Neuronal stem cell (in vitro differentiated cells): Measurements from ENCODE around the gene CYP3A4.

ENCODE experiments used
- DNase-seq: peaks from one replicate; pipeline ENCODE4 v3.0.0-alpha.2; 2013; ENCODE audit warnings: low spot score
- H2AFZ ChIP-seq: one replicate; pipeline ENCODE4 v1.6.1; 2013; ENCODE audit warnings: mild to moderate bottlenecking, low read length, inconsistent platforms
- H2AK5ac ChIP-seq: 2 replicates; pipeline ENCODE4 v1.6.1; 2013; ENCODE audit warnings: low read depth, mild to moderate bottlenecking, inconsistent platforms, low read length, moderate library complexity, mixed read lengths
- H2BK120ac ChIP-seq: 2 replicates; pipeline ENCODE4 v1.6.1; 2013; ENCODE audit warnings: low read depth, mild to moderate bottlenecking, inconsistent platforms, low read length, moderate library complexity, mixed read lengths
- H2BK12ac ChIP-seq: one replicate; pipeline ENCODE4 v1.6.1; 2013; ENCODE audit warnings: low read length, inconsistent platforms
- H2BK15ac ChIP-seq: 2 replicates; pipeline ENCODE4 v1.6.1; 2013; ENCODE audit warnings: mild to moderate bottlenecking, low read length, inconsistent platforms, mixed read lengths
- H2BK5ac ChIP-seq: one replicate; pipeline ENCODE4 v1.6.1; 2013; ENCODE audit warnings: inconsistent platforms, mild to moderate bottlenecking, low read length, moderate library complexity
- H3K14ac ChIP-seq: one replicate; pipeline ENCODE4 v1.6.1; 2013; ENCODE audit warnings: low read length, inconsistent platforms
- H3K18ac ChIP-seq: 2 replicates; pipeline ENCODE4 v1.6.1; 2013; ENCODE audit warnings: low read length, inconsistent platforms
- H3K23ac ChIP-seq: 2 replicates; pipeline ENCODE4 v1.6.1; 2013; ENCODE audit warnings: low read depth, mild to moderate bottlenecking, mixed read lengths, low read length, inconsistent platforms; ENCODE audit not compliant: poor library complexity
- H3K27ac ChIP-seq: replicated peaks from 3 replicates; pipeline ENCODE4 v1.5.1; 2013; ENCODE audit warnings: low read length, inconsistent platforms
- H3K27me3 ChIP-seq, 3 experiments: 2 replicates each; pipeline ENCODE4 v1.6.1; 2013; ENCODE audit warnings: low read length in 3 of 3, mild to moderate bottlenecking in 2 of 3, inconsistent platforms in 1 of 3, low read depth in 1 of 3, mixed read lengths in 1 of 3, moderate library complexity in 1 of 3; ENCODE audit not compliant: control insufficient read depth in 3 of 3, insufficient read depth in 3 of 3
- H3K36me3 ChIP-seq, 2 donors: replicated peaks in 1 of 2; 2 replicates each; pipeline ENCODE4 v1.6.1; 2013; ENCODE audit warnings: low read length in 2 of 2; ENCODE audit not compliant: control insufficient read depth in 2 of 2, insufficient read depth in 2 of 2
- H3K4ac ChIP-seq: 2 replicates; pipeline ENCODE4 v1.6.1; 2013; ENCODE audit warnings: inconsistent platforms, mild to moderate bottlenecking, low read length, moderate library complexity
- H3K4me1 ChIP-seq, 2 donors: 1 replicate in 1 of 2; 2 replicates in 1 of 2; pipeline ENCODE4 v1.6.1; 2013; ENCODE audit warnings: low read length in 2 of 2, low read depth in 1 of 2; ENCODE audit not compliant: control insufficient read depth in 2 of 2, insufficient read depth in 1 of 2
- H3K4me2 ChIP-seq: one replicate; pipeline ENCODE4 v1.6.1; 2013; ENCODE audit warnings: mild to moderate bottlenecking, low read length, inconsistent platforms; ENCODE audit not compliant: insufficient read depth, poor library complexity, severe bottlenecking
- H3K4me3 ChIP-seq, 2 donors: 2 replicates each; pipeline ENCODE4 v1.5.1; 2013; ENCODE audit warnings: low read length in 2 of 2, mild to moderate bottlenecking in 2 of 2, inconsistent platforms in 1 of 2, moderate library complexity in 1 of 2
- H3K79me1 ChIP-seq: one replicate; pipeline ENCODE4 v1.6.1; 2013; ENCODE audit warnings: low read depth, mild to moderate bottlenecking, inconsistent platforms, low read length, moderate library complexity
- H3K9ac ChIP-seq: one replicate; pipeline ENCODE4 v1.6.1; 2013; ENCODE audit warnings: mild to moderate bottlenecking, low read depth, low read length, inconsistent platforms; ENCODE audit not compliant: poor library complexity
- H3K9me3 ChIP-seq, 2 donors: replicated peaks in 1 of 2; 2 replicates each; pipeline versions ENCODE3 to v1.6.1; 2013; ENCODE audit warnings: low read length in 2 of 2, mild to moderate bottlenecking in 2 of 2, inconsistent platforms in 1 of 2, low read depth in 1 of 2, mixed read lengths in 1 of 2, moderate library complexity in 1 of 2; ENCODE audit not compliant: control insufficient read depth in 2 of 2, insufficient read depth in 1 of 2
- H4K8ac ChIP-seq: one replicate; pipeline ENCODE4 v1.6.1; 2013; ENCODE audit warnings: low read depth, mild to moderate bottlenecking, inconsistent platforms, low read length, moderate library complexity
- H4K91ac ChIP-seq: one replicate; pipeline ENCODE4 v1.6.1; 2013; ENCODE audit warnings: low read length, low read depth, mild to moderate bottlenecking, inconsistent platforms; ENCODE audit not compliant: poor library complexity
- WGBS, 2 donors: extraction: QIAGEN DNeasy Blood & Tissue Kit; methylation state at CpG; one replicate each; pipeline ENCODE4 v1.1.7; 2013; ENCODE audit warnings: missing lambda C conversion rate in 2 of 2, mixed read lengths in 1 of 2; ENCODE audit not compliant: insufficient read length in 2 of 2, insufficient replicate concordance in 1 of 2; ENCODE audit errors: extremely low coverage in 2 of 2; 5-methylcytosine and 5-hydroxymethylcytosine counted together

CYP3A4 gene

DNA sequence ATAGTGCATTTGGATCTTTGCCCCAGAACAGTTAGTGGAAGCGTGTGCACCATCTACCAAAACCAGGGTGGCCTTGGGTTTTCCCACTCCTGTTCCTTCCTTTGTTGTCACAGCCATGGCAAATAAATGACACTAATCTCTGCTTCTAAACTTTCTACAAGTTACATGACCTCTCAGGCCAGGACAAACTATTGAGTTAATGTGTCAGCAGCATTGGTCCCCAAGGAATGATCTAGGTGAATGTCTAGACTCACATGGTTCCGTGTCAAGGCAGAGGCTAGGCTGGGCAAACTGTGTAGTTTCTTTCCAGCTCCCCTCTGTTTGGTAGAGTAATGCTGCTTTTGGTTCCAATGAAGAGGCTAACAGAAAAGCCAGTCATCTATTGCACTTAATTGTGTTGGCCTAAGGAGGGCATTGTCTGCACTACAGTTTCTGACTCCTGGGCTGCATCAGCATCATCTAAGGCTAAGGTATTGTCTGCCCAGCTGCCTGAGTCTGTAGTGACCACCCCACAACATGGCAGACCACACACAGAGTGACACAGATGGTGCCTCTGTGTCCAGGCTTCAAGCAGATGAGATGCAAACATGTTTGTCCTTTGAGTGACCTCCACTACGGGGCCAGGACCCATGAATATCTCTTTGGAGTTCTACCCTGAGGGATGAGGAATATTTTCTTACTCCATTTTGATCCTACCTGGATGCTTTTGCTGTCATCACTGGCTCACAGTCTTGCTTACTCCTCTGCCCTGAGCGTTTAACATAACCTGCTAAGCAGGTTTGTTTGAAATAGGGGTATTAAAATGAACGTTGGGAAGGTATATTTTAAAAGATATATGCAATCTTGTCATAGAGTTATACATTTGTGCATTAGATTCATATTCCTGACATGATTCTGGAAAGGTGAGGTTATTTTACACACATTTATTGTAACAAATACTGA lies 1.7 kb downstream of the CYP3A4 start:
- H3K9ac ChIP-seq, result no peak overlapping the region
- no peak overlapping the region for H2BK5ac ChIP-seq
- H2BK12ac ChIP-seq, result no peak overlapping the region
- H3K14ac ChIP-seq, result no peak overlapping the region
- H3K36me3 ChIP-seq, result no peaks in the 10 kb centered on the region
- peak overlapping the region; percentile 26 for H3K23ac ChIP-seq
- no peak overlapping the region for H3K4me3 ChIP-seq
- H2AFZ ChIP-seq, result no peak overlapping the region
- no peak overlapping the region for H4K91ac ChIP-seq
- H2BK15ac ChIP-seq, result no peak overlapping the region
- no peaks in the 10 kb centered on the region for H3K79me1 ChIP-seq
- DNase-seq, result no peak
- no peak overlapping the region for H2BK120ac ChIP-seq
- H3K4ac ChIP-seq, result no peak overlapping the region
- no peak overlapping the region for H3K18ac ChIP-seq
- no peak overlapping the region for H2AK5ac ChIP-seq
- no peak overlapping the region for H4K8ac ChIP-seq
- peaks cover 0 to 8% (median 0%) of the 10 kb centered on the region in 3 experiments for H3K27me3 ChIP-seq
- no peak overlapping the region for H3K4me2 ChIP-seq
- no peaks in the 10 kb centered on the region for H3K4me1 ChIP-seq
- no peak overlapping the region for H3K27ac ChIP-seq
- 100% methylated on average over 1 of the region's 5 CpGs; no CpG with 5 or more reads in 1 of the 2 donors for WGBS, 2 donors
- no peaks in the 10 kb centered on the region for H3K9me3 ChIP-seq

DNA sequence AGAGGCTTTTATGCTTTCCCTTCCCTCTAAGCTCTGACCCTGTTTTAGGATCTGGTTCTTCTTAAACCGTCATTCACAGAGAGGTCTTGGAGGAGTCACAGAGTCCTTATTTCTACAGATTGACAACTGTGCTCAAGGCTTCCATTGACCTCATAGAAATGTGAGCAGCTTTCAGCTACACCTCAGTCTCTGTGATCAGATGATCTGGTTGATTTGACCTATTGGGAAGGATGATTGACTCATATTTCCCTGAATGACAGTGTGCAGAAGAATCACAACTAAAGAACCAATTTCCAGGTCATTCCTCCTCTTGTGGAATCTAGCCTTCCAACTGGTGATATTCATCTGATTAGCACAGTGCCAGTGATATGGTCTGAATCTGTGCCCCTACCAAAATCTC lies 3.4 kb downstream of the CYP3A4 start:
- Histone ChIP-seq H4K91ac (no peak overlapping the region), H3K14ac (no peak overlapping the region), H2BK120ac (no peak overlapping the region), H2AK5ac (no peak overlapping the region), H3K9ac (no peak overlapping the region), H3K4me3 (no peak overlapping the region), H2BK15ac (no peak overlapping the region), H3K4ac (no peak overlapping the region), H3K4me1 (no peaks in the 10 kb centered on the region), H3K36me3 (no peaks in the 10 kb centered on the region), H3K79me1 (no peaks in the 10 kb centered on the region), H2AFZ (no peak overlapping the region), H2BK5ac (no peak overlapping the region), H3K9me3 (no peaks in the 10 kb centered on the region), H3K27ac (no peak overlapping the region), H2BK12ac (no peak overlapping the region), H3K27me3 (peaks cover 0 to 5% (median 0%) of the 10 kb centered on the region in 3 experiments), H3K4me2 (no peak overlapping the region), H4K8ac (no peak overlapping the region), H3K23ac (no peak overlapping the region), H3K18ac (no peak overlapping the region)
- no CpG with 5 or more reads among the region's 1 CpG for WGBS, 2 donors
- DNase-seq, result no peak

GRCh38 chr7:99779949-99780348 lies 4.0 kb downstream of the CYP3A4 start:
- Histone ChIP-seq H3K4me1 (no peaks in the 10 kb centered on the region), H3K18ac (no peak overlapping the region), H3K79me1 (no peaks in the 10 kb centered on the region), H3K4ac (no peak overlapping the region), H4K91ac (no peak overlapping the region), H3K9me3 (no peaks in the 10 kb centered on the region), H2BK120ac (no peak overlapping the region), H2AK5ac (no peak overlapping the region), H3K36me3 (no peaks in the 10 kb centered on the region), H4K8ac (no peak overlapping the region), H2AFZ (no peak overlapping the region), H3K14ac (no peak overlapping the region), H3K4me2 (no peak overlapping the region), H2BK5ac (no peak overlapping the region), H2BK12ac (no peak overlapping the region), H3K27me3 (peaks cover 0 to 5% (median 0%) of the 10 kb centered on the region in 3 experiments), H3K23ac (no peak overlapping the region), H3K27ac (no peak overlapping the region), H3K4me3 (no peak overlapping the region), H2BK15ac (no peak overlapping the region), H3K9ac (no peak overlapping the region)
- WGBS, 2 donors, result no CpG with 5 or more reads among the region's 3 CpGs
- no peak for DNase-seq

GRCh38 chr7:99778880-99779279 lies 5.1 kb downstream of the CYP3A4 start:
- Histone ChIP-seq H3K23ac (no peak overlapping the region), H2AK5ac (no peak overlapping the region), H3K9me3 (no peaks in the 10 kb centered on the region), H2BK12ac (no peak overlapping the region), H3K4me2 (no peak overlapping the region), H4K8ac (no peak overlapping the region), H3K14ac (no peak overlapping the region), H2BK120ac (no peak overlapping the region), H3K36me3 (no peaks in the 10 kb centered on the region), H3K79me1 (no peaks in the 10 kb centered on the region), H2AFZ (no peak overlapping the region), H4K91ac (no peak overlapping the region), H2BK15ac (no peak overlapping the region), H3K27ac (no peak overlapping the region), H3K4ac (no peak overlapping the region), H3K4me1 (no peaks in the 10 kb centered on the region), H3K9ac (no peak overlapping the region), H3K4me3 (no peak overlapping the region), H2BK5ac (no peak overlapping the region), H3K27me3 (peaks cover 0 to 5% (median 0%) of the 10 kb centered on the region in 3 experiments), H3K18ac (no peak overlapping the region)
- no CpG with 5 or more reads among the region's 5 CpGs for WGBS, 2 donors
- DNase-seq, result no peak
